Activated CD8-positive, alpha-beta T cell treated with anti-CD3 and anti-CD28 coated beads, Interleukin-2, amount 10 ng/mL, durations not matched to agents 7 days and 5 days (primary cell): Measurements from ENCODE around the gene SCGB1C1. TPM values are rescaled to one million over a fixed set of nuclear protein-coding genes. Genes with fewer than 3 reads are reported as not detected.

ENCODE experiments used
- ATAC-seq: fragments of 150-1000 bp; cut with Tn5 transposase; one replicate; pipeline ENCODE4 v1.10.0; 2021; ENCODE audit warnings: moderate library complexity
- CTCF ChIA-PET: fragments of 350-600 bp; sonication (Branson Sonifier 250); formaldehyde crosslinking; loops from one replicate; lab custom pipeline; 2021; ENCODE audit warnings: antibody characterized with exemption; lab: Charles Lee
- POLR2A ChIA-PET: fragments of 350-600 bp; sonication (Branson Sonifier 250); formaldehyde crosslinking; loops from one replicate; lab custom pipeline; 2021; ENCODE audit warnings: antibody characterized with exemption; lab: Charles Lee
- DNase-seq: peaks from one replicate; pipeline ENCODE4 v3.0.0-alpha.2; 2020
- H3K27ac Mint-ChIP-seq: one replicate; pipeline ENCODE4 v1.8.0; 2021; ENCODE audit warnings: mild to moderate bottlenecking, mixed read lengths
- H3K27me3 Mint-ChIP-seq: one replicate; pipeline ENCODE4 v1.8.0; 2021; ENCODE audit warnings: low read depth, mixed read lengths
- H3K36me3 Mint-ChIP-seq: one replicate; pipeline ENCODE4 v1.8.0; 2021; ENCODE audit warnings: low read depth, mixed read lengths
- H3K4me1 Mint-ChIP-seq: one replicate; pipeline ENCODE4 v1.8.0; 2021; ENCODE audit warnings: low read depth, mixed read lengths
- H3K4me3 Mint-ChIP-seq: one replicate; pipeline ENCODE4 v1.8.0; 2021; ENCODE audit warnings: mild to moderate bottlenecking, mixed read lengths
- H3K9me3 Mint-ChIP-seq: one replicate; pipeline ENCODE4 v1.8.0; 2022; ENCODE audit warnings: mixed read lengths; ENCODE audit not compliant: insufficient read depth
- total RNA-seq, 2 experiments: library from RNA; stranded (reverse); gene quantifications; one replicate each; pipeline ENCODE4 v1.2.3, GENCODE V29; 2021

Gene SCGB1C1
- total RNA-seq, 2 experiments from 2014 or later, result not detected

- Mint-ChIP-seq H3K4me3 (peak within 1 kb of the TSS; percentile 94), H3K36me3 (peaks cover 62% of the 10 kb centered on the region), H3K9me3 (no peaks in the 10 kb centered on the region), H3K27ac (peak within 1 kb of the TSS; percentile 99), H3K27me3 (no peaks in the 10 kb centered on the region), H3K4me1 (peaks cover 63% of the 10 kb centered on the region)
- CTCF ChIA-PET, result interaction anchor here (0.5 to 2.1 kb wide), 15 partner anchors 11 to 312 kb away, joined by 3 to 13 read pairs (median 4); partner anchors contain the start of genes PSMD13 and PTDSS2
- DNase-seq (peak; percentile 98), ATAC-seq (peak; percentile 78)
- POLR2A ChIA-PET, result interaction anchor here (0.6 to 2.9 kb wide), 22 partner anchors 9 to 612 kb away, joined by 3 to 16 read pairs (median 4); partner anchors contain the start of genes IFITM2, NLRP6, PNPLA2 and PSMD13
Measured at GRCh38 chr11:207208-207862, 14.5 kb downstream of the SCGB1C1 start, which contains the start of the genes BET1L and RIC8A. TSS of gene BET1L (minus strand) at chr11:207399. CDS start at chr11:207321, 78 bp downstream. TSS of gene RIC8A (plus strand) at chr11:207708. CDS start at chr11:208855, 1,147 bp downstream.

DNA sequence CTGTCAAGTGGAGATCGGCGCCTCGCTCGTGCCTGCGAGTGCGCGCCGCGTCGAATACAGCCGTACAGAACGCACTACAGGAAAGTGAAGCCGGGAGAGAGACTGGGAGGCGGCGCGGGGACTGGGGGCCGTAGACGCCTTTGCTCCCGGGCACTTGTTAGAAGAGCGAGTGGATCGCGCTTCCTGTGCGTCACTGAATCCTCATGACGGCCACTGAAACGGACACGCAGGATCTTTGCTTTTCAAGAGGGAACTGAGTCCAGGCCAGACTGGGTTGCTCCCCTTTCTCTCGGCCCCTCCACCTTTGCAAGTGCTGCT is 14.9 kb downstream of the SCGB1C1 start:
- no peaks in the 10 kb centered on the region for H3K27me3 Mint-ChIP-seq
- no peaks in the 10 kb centered on the region for H3K9me3 Mint-ChIP-seq
- ATAC-seq, result no peak
- no peak for DNase-seq
- CTCF ChIA-PET, result interaction anchor here (0.9 to 2.1 kb wide), 9 partner anchors 16 to 242 kb away, joined by 4 to 13 read pairs (median 5); partner anchors contain the start of genes PSMD13 and PTDSS2
- peaks cover 58% of the 10 kb centered on the region for H3K4me1 Mint-ChIP-seq
- peak overlapping the region; percentile 94 for H3K4me3 Mint-ChIP-seq
- H3K27ac Mint-ChIP-seq, result peak overlapping the region; percentile 99
- peaks cover 64% of the 10 kb centered on the region for H3K36me3 Mint-ChIP-seq
- POLR2A ChIA-PET, result interaction anchor here (0.7 to 2.9 kb wide), 19 partner anchors 8 to 611 kb away, joined by 3 to 16 read pairs (median 4); partner anchors contain the start of genes IFITM2, NLRP6, PNPLA2 and PSMD13

DNA sequence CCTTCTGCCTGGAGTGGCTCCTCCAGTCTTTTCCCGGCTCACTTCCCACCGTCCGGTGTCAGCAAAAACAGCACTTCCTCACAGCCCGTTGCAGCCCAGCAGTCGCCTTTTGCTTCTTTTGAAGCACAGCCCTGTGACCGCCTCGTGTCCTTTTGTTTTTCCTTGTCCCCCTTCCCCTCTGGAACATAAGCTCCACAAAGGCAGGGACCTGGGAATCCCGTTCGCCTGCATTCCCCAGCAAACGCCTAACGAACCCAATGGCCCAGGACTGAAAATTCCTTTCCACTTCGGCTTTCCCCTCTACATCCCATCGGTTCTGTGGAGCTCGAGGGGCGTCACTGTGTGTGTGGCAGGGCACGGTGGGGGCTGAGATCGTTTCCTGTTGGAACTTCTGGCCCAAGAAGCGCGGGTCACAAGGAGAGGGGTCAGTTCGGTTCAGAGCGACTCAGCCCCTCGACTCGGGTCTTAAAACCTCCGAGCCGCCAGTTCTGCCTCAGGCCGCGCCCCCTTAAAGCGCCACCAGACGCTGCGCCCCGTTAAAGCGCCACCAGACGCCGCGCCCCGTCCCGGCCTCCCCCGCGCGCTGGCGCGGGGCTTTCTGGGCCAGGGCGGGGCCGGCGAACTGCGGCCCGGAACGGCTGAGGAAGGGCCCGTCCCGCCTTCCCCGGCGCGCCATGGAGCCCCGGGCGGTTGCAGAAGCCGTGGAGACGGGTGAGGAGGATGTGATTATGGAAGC is 15.5 kb downstream of the SCGB1C1 start:
- ATAC-seq, result peak; percentile 73
- peak; percentile 88 for DNase-seq
- Mint-ChIP-seq H3K4me1 (peaks cover 53% of the 10 kb centered on the region), H3K9me3 (no peaks in the 10 kb centered on the region), H3K27ac (peak overlapping the region; percentile 99), H3K4me3 (peak overlapping the region; percentile 94), H3K27me3 (no peaks in the 10 kb centered on the region), H3K36me3 (peaks cover 65% of the 10 kb centered on the region)
- CTCF ChIA-PET, result interaction anchor here (2.0 to 2.1 kb wide), 2 partner anchors 29 to 76 kb away, joined by 6 to 7 read pairs; partner anchors contain the start of gene PSMD13
- POLR2A ChIA-PET, result interaction anchor here (1.2 to 2.9 kb wide), 7 partner anchors 11 to 109 kb away, joined by 4 to 15 read pairs (median 8); partner anchors contain the start of genes PGGHG and PSMD13

- ATAC-seq (peak; percentile 7), DNase-seq (no peak)
- Mint-ChIP-seq H3K27ac (peak overlapping the region; percentile 99), H3K9me3 (no peaks in the 10 kb centered on the region), H3K36me3 (peaks cover 62% of the 10 kb centered on the region), H3K27me3 (no peaks in the 10 kb centered on the region), H3K4me1 (peaks cover 47% of the 10 kb centered on the region), H3K4me3 (peak overlapping the region; percentile 94)
- ChIA-PET CTCF (interaction anchor here (0.7 kb wide), 1 partner anchor 42 kb away, joined by 4 read pairs; no protein-coding TSS in a partner anchor), POLR2A (interaction anchor here (1.2 to 2.9 kb wide), 7 partner anchors 10 to 108 kb away, joined by 4 to 15 read pairs (median 8); partner anchors contain the start of genes PGGHG and PSMD13)
Measured at GRCh38 chr11:208917-209260, 16.0 kb downstream of the SCGB1C1 start.

GRCh38 chr11:209275-210121 is 16.6 kb downstream of the SCGB1C1 start:
- Mint-ChIP-seq H3K4me3 (peak overlapping the region; percentile 94), H3K4me1 (peaks cover 42% of the 10 kb centered on the region), H3K27ac (peak overlapping the region; percentile 99), H3K9me3 (no peaks in the 10 kb centered on the region), H3K27me3 (no peaks in the 10 kb centered on the region), H3K36me3 (peaks cover 63% of the 10 kb centered on the region)
- POLR2A ChIA-PET, result interaction anchor here (1.2 to 2.6 kb wide), 6 partner anchors 10 to 108 kb away, joined by 4 to 15 read pairs (median 8); partner anchors contain the start of genes PGGHG and PSMD13
- peak; percentile 21 for DNase-seq
- CTCF ChIA-PET, result interaction anchor here (0.7 kb wide), 1 partner anchor 41 kb away, joined by 4 read pairs; no protein-coding TSS in a partner anchor
- no peak for ATAC-seq

- no peak for DNase-seq
Measured at GRCh38 chr11:210122-210802, 17.4 kb downstream of the SCGB1C1 start.

GRCh38 chr11:210803-211180 is 17.9 kb downstream of the SCGB1C1 start:
- ChIA-PET POLR2A (no interaction called here), CTCF (no interaction called here)
- Mint-ChIP-seq H3K4me1 (peaks cover 30% of the 10 kb centered on the region), H3K9me3 (no peaks in the 10 kb centered on the region), H3K27me3 (no peaks in the 10 kb centered on the region), H3K27ac (peak overlapping the region; percentile 99), H3K4me3 (no peak overlapping the region), H3K36me3 (peaks cover 68% of the 10 kb centered on the region)
- DNase-seq (no peak), ATAC-seq (no peak)

More at GRCh38 chr11:210122-210802, 17.4 kb downstream of the SCGB1C1 start:
- Mint-ChIP-seq H3K27me3 (no peaks in the 10 kb centered on the region), H3K4me1 (peaks cover 35% of the 10 kb centered on the region), H3K9me3 (no peaks in the 10 kb centered on the region), H3K4me3 (peak overlapping the region; percentile 94), H3K27ac (peak overlapping the region; percentile 99), H3K36me3 (peaks cover 65% of the 10 kb centered on the region)
- ATAC-seq, result no peak
- ChIA-PET CTCF (no interaction called here), POLR2A (interaction anchor here (2.2 kb wide), 2 partner anchors 9 to 27 kb away, joined by 6 to 9 read pairs; partner anchors contain the start of gene PSMD13)

DNA sequence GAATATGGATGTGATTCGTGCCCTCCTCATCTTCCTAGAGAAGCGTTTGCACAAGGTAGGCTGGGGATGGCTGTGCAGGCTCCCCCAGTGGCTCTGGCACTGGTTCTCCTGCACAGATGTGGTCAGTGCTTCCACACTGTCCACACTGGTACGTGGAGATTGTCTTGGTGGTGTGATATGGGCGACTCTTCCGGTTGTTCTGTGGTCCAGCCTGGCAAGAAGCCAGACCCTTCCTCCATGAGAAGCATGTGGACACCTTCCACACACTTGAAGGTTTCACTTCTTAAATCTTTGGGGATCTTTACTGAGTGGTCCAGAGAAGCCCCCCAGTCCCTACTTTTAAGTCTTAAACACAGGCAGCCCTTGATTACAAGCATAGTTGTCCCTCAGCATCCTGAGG is 18.4 kb downstream of the SCGB1C1 start:
- Mint-ChIP-seq H3K36me3 (peaks cover 67% of the 10 kb centered on the region), H3K9me3 (no peaks in the 10 kb centered on the region), H3K27me3 (no peaks in the 10 kb centered on the region), H3K27ac (peak overlapping the region; percentile 16), H3K4me3 (peak overlapping the region; percentile 22), H3K4me1 (peaks cover 27% of the 10 kb centered on the region)
- ChIA-PET CTCF (no interaction called here), POLR2A (interaction anchor here (0.6 to 1.0 kb wide), 2 partner anchors 129 to 153 kb away, joined by 3 read pairs; no protein-coding TSS in a partner anchor)
- ATAC-seq (no peak), DNase-seq (no peak)

GRCh38 chr11:211741-212140 is 18.9 kb downstream of the SCGB1C1 start:
- CTCF ChIA-PET, result interaction anchor here (1.4 kb wide), 1 partner anchor 39 kb away, joined by 5 read pairs; no protein-coding TSS in a partner anchor
- Mint-ChIP-seq H3K27ac (peak overlapping the region; percentile 16), H3K9me3 (no peaks in the 10 kb centered on the region), H3K4me1 (peaks cover 23% of the 10 kb centered on the region), H3K4me3 (no peak overlapping the region), H3K36me3 (peaks cover 64% of the 10 kb centered on the region), H3K27me3 (no peaks in the 10 kb centered on the region)
- no peak for DNase-seq
- ATAC-seq, result no peak
- POLR2A ChIA-PET, result interaction anchor here (0.6 to 1.7 kb wide), 6 partner anchors 39 to 266 kb away, joined by 3 to 5 read pairs (median 3); partner anchors contain the start of gene SIGIRR
